HEK293 (cell line): ENCODE data around the gene SLAMF8.

ENCODE experiments used
- CTCF ChIA-PET: fragments of 350-600 bp; formaldehyde crosslinking; extraction: SDS; loops from one replicate; lab custom pipeline; 2021; ENCODE audit warnings: antibody characterized with exemption; lab: Yijun Ruan, JAX
- POLR2A ChIA-PET: fragments of 300-600 bp; formaldehyde crosslinking; extraction: SDS; loops from one replicate; lab custom pipeline; 2020; ENCODE audit warnings: antibody characterized with exemption, inconsistent platforms; lab: Yijun Ruan, JAX
- H3K27ac ChIP-seq: fragments of 200-500 bp; sonication (Bioruptor generic); 2 replicates; pipeline ENCODE4 v1.5.1; 2014; ENCODE audit warnings: low read depth, low read length, control low read depth, inconsistent platforms; ENCODE audit errors: extremely low read depth
- H3K36me3 ChIP-seq, 2 experiments: fragments of 200-500 bp in 1 of 2; sonication (Bioruptor generic) in 1 of 2; 1 replicate in 1 of 2; 2 replicates in 1 of 2; pipeline ENCODE4 v1.5.1; 2014 to 2017; ENCODE audit warnings: inconsistent platforms in 2 of 2, low read length in 2 of 2; ENCODE audit not compliant: control insufficient read depth in 2 of 2, insufficient read depth in 1 of 2
- H3K4me1 ChIP-seq: fragments of 200-500 bp; sonication (Bioruptor generic); 2 replicates; pipeline ENCODE4 v1.5.1; 2014; ENCODE audit warnings: mild to moderate bottlenecking, low read length, inconsistent platforms; ENCODE audit not compliant: control insufficient read depth, insufficient read depth
- H3K4me3 ChIP-seq: 2 replicates; pipeline ENCODE4 v1.5.1; 2011; ENCODE audit warnings: low read depth, mild to moderate bottlenecking, control low read depth, low read length, moderate library complexity
- H3K9me3 ChIP-seq: fragments of 200-500 bp; sonication (Bioruptor generic); 2 replicates; pipeline ENCODE4 v1.5.1; 2014; ENCODE audit warnings: low read depth, low read length, inconsistent platforms; ENCODE audit not compliant: control insufficient read depth, insufficient read depth
- HOXA7 ChIP-seq: sonication (generic); formaldehyde crosslinking; IDR thresholded peaks from 2 replicates; pipeline ENCODE4 v1.8.1; 2022; ENCODE audit warnings: missing genetic modification reagents, borderline replicate concordance
- PATZ1 ChIP-seq: fragments of 450-650 bp; formaldehyde crosslinking; IDR thresholded peaks from 2 replicates; pipeline ENCODE4 v1.5.1; 2016; ENCODE audit warnings: missing biosample characterization, missing genetic modification characterization
- SCRT1 ChIP-seq: fragments of 450-650 bp; formaldehyde crosslinking; IDR thresholded peaks from 2 replicates; pipeline ENCODE4 v1.5.1; 2016; ENCODE audit warnings: missing biosample characterization, missing genetic modification characterization, borderline replicate concordance
- TRIM28 ChIP-seq: IDR thresholded peaks from 2 replicates; pipeline ENCODE4 v1.6.1; 2011; ENCODE audit warnings: low read length, control low read depth, borderline replicate concordance
- WT1 ChIP-seq: fragments of 450-650 bp; formaldehyde crosslinking; IDR thresholded peaks from 2 replicates; pipeline ENCODE4 v1.5.1; 2016; ENCODE audit warnings: missing biosample characterization, missing genetic modification characterization
- YY2 ChIP-seq: fragments of 450-650 bp; formaldehyde crosslinking; IDR thresholded peaks from 2 replicates; pipeline ENCODE4 v1.5.1; 2016; ENCODE audit warnings: missing biosample characterization, missing genetic modification characterization
- ZBTB1 ChIP-seq: fragments of 450-650 bp; formaldehyde crosslinking; IDR thresholded peaks from 2 replicates; pipeline ENCODE4 v1.5.1; 2016; ENCODE audit warnings: missing biosample characterization, missing genetic modification characterization
- ZFHX2 ChIP-seq: fragments of 450-650 bp; formaldehyde crosslinking; conservative IDR thresholded peaks from 2 replicates; pipeline ENCODE4 v1.5.1; 2016; ENCODE audit warnings: missing biosample characterization, missing genetic modification characterization
- ZNF121 ChIP-seq: fragments of 450-650 bp; formaldehyde crosslinking; IDR thresholded peaks from 2 replicates; pipeline ENCODE4 v1.5.1; 2016; ENCODE audit warnings: missing biosample characterization, missing genetic modification characterization
- ZNF223 ChIP-seq: fragments of 450-650 bp; formaldehyde crosslinking; IDR thresholded peaks from 2 replicates; pipeline ENCODE4 v1.5.1; 2016; ENCODE audit warnings: missing biosample characterization, missing genetic modification characterization
- ZNF366 ChIP-seq: fragments of 450-650 bp; formaldehyde crosslinking; conservative IDR thresholded peaks from 2 replicates; pipeline ENCODE4 v1.5.1; 2016; ENCODE audit warnings: missing biosample characterization, missing genetic modification characterization
- ZNF394 ChIP-seq: fragments of 450-650 bp; formaldehyde crosslinking; IDR thresholded peaks from 2 replicates; pipeline ENCODE4 v1.5.1; 2016; ENCODE audit warnings: missing biosample characterization, missing genetic modification characterization, mild to moderate bottlenecking, moderate library complexity, borderline replicate concordance
- ZNF518A ChIP-seq: fragments of 450-650 bp; formaldehyde crosslinking; conservative IDR thresholded peaks from 2 replicates; pipeline ENCODE4 v1.5.1; 2016; ENCODE audit warnings: low read depth, missing biosample characterization, missing genetic modification characterization
- ZNF624 ChIP-seq: fragments of 450-650 bp; formaldehyde crosslinking; IDR thresholded peaks from 2 replicates; pipeline ENCODE4 v1.5.1; 2017; ENCODE audit warnings: missing biosample characterization, missing genetic modification characterization
- ZNF677 ChIP-seq: fragments of 450-650 bp; IDR thresholded peaks from 2 replicates; pipeline ENCODE4 v1.5.0; 2018; ENCODE audit warnings: missing biosample characterization, mild to moderate bottlenecking, missing genetic modification characterization, moderate library complexity
- ZNF747 ChIP-seq: fragments of 450-650 bp; formaldehyde crosslinking; IDR thresholded peaks from 2 replicates; pipeline ENCODE4 v1.5.1; 2016; ENCODE audit warnings: missing biosample characterization, missing genetic modification characterization
- ZNF768 ChIP-seq: fragments of 450-650 bp; formaldehyde crosslinking; IDR thresholded peaks from 2 replicates; pipeline ENCODE4 v1.5.1; 2018; ENCODE audit warnings: missing biosample characterization, mild to moderate bottlenecking, missing genetic modification characterization
- ZNF843 ChIP-seq: fragments of 450-650 bp; formaldehyde crosslinking; IDR thresholded peaks from 2 replicates; pipeline ENCODE4 v1.5.1; 2016; ENCODE audit warnings: missing biosample characterization, missing genetic modification characterization
- ZSCAN18 ChIP-seq: fragments of 450-650 bp; formaldehyde crosslinking; IDR thresholded peaks from 2 replicates; pipeline ENCODE4 v1.5.1; 2016; ENCODE audit warnings: missing biosample characterization, missing genetic modification characterization
- TF ChIP-seq, protein P1 (sequence below): fragments of 450-650 bp; formaldehyde crosslinking; IDR thresholded peaks from 2 replicates; pipeline ENCODE4 v1.5.1; 2017; ENCODE audit warnings: missing biosample characterization, missing genetic modification characterization
- TF ChIP-seq, protein P2 (sequence below): fragments of 450-650 bp; formaldehyde crosslinking; optimal IDR thresholded peaks from 2 replicates; pipeline ENCODE3; 2016; ENCODE audit warnings: missing biosample characterization, mild to moderate bottlenecking, missing genetic modification characterization

SLAMF8 gene

GRCh38 chr1:159799446-159799985 is 27.2 kb upstream of the SLAMF8 start:
- POLR2A ChIA-PET, result no interaction called here
- no peak overlapping the region for H3K27ac ChIP-seq
- TF ChIP-seq TRIM28 (no peak), PATZ1 (tag by site-specific recombination) (no peak), SCRT1 (tag by site-specific recombination) (no peak), HOXA7 (CRISPR knock-in tag) (no peak), YY2 (no peak), ZSCAN18 (tag by site-specific recombination) (no peak), ZNF121 (tag by site-specific recombination) (no peak)
- TF ChIP-seq, protein P1, sequence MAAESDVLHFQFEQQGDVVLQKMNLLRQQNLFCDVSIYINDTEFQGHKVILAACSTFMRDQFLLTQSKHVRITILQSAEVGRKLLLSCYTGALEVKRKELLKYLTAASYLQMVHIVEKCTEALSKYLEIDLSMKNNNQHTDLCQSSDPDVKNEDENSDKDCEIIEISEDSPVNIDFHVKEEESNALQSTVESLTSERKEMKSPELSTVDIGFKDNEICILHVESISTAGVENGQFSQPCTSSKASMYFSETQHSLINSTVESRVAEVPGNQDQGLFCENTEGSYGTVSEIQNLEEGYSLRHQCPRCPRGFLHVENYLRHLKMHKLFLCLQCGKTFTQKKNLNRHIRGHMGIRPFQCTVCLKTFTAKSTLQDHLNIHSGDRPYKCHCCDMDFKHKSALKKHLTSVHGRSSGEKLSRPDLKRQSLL (tag by site-specific recombination), result no peak
- TF ChIP-seq, protein P2, sequence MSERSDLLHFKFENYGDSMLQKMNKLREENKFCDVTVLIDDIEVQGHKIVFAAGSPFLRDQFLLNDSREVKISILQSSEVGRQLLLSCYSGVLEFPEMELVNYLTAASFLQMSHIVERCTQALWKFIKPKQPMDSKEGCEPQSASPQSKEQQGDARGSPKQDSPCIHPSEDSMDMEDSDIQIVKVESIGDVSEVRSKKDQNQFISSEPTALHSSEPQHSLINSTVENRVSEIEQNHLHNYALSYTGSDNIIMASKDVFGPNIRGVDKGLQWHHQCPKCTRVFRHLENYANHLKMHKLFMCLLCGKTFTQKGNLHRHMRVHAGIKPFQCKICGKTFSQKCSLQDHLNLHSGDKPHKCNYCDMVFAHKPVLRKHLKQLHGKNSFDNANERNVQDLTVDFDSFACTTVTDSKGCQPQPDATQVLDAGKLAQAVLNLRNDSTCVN (tag by site-specific recombination), result no peak
- H3K9me3 ChIP-seq, result no peaks in the 10 kb centered on the region
- no peaks in the 10 kb centered on the region for H3K36me3 ChIP-seq
- no peaks in the 10 kb centered on the region for H3K4me1 ChIP-seq
- CTCF ChIA-PET, result interaction anchor here (0.6 to 18.7 kb wide), 50 partner anchors 10 to 710 kb away, joined by 3 to 415 read pairs (median 4); partner anchors contain the start of genes IGSF9 and SLAMF8
- no peak overlapping the region for H3K4me3 ChIP-seq

DNA sequence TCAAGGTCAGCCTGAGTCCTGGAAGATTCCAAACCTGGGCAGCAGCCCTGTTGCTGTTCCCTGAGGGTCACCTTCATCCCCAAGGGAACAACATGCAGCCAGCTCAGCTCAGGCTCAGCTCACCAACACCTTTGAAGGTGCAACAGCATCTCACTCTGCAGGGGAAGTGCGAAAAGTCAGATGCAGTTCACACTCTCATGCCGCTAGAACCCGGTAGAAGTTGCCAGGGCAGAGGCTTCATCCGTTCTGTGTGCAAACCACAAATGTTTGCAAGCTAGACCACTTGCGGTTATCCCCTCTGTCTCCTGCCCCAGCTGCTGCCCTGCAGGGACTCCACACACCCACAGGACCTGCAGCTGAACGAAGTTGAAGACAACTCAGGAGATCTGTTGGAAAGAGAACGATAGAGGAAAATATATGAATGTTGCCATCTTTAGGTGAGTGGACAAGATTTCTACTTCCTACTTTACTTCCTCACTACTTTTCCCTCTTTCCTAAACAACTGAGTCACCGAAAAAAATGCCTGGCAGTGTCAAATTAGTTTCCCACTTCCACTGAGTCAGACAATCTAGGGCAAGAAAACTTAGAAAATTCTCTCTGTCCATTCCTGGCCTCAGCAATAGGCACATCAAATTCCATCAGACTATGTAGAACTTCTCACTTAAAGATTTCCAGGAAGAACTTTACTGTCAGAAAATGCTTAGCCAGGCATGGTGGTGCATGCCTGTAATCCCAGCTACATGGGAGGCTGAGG is 26.3 kb upstream of the SLAMF8 start:
- ChIA-PET CTCF (interaction anchor here (0.7 to 18.7 kb wide), 9 partner anchors 9 to 207 kb away, joined by 3 to 415 read pairs (median 15); no protein-coding TSS in a partner anchor), POLR2A (no interaction called here)
- Histone ChIP-seq H3K36me3 (no peaks in the 10 kb centered on the region), H3K4me3 (no peak overlapping the region), H3K4me1 (no peaks in the 10 kb centered on the region), H3K9me3 (no peaks in the 10 kb centered on the region), H3K27ac (no peak overlapping the region)
- TF ChIP-seq HOXA7 (CRISPR knock-in tag) (no peak), ZSCAN18 (tag by site-specific recombination) (no peak), ZNF223 (tag by site-specific recombination) (no peak), WT1 (tag by site-specific recombination) (no peak), ZBTB1 (no peak), ZFHX2 (no peak), ZNF366 (tag by site-specific recombination) (no peak), ZNF518A (tag by site-specific recombination) (no peak), ZNF677 (tag by site-specific recombination) (no peak), ZNF624 (tag by site-specific recombination) (no peak), ZNF843 (no peak), ZNF747 (no peak), ZNF394 (no peak), ZNF768 (no peak)
